HG03095 (cell line): Measurements from ENCODE around the gene LAMB2.

Source experiments
- ATAC-seq: cut with Tn5 transposase; IDR thresholded peaks from one replicate; pipeline ENCODE4 v1.9.1; 2021; ENCODE audit warnings: moderate library complexity; ENCODE audit not compliant: unreplicated experiment

The LAMB2 gene

GRCh38 chr3:49076646-49077045, 56.2 kb downstream of the LAMB2 start:
- no peak for ATAC-seq

DNA sequence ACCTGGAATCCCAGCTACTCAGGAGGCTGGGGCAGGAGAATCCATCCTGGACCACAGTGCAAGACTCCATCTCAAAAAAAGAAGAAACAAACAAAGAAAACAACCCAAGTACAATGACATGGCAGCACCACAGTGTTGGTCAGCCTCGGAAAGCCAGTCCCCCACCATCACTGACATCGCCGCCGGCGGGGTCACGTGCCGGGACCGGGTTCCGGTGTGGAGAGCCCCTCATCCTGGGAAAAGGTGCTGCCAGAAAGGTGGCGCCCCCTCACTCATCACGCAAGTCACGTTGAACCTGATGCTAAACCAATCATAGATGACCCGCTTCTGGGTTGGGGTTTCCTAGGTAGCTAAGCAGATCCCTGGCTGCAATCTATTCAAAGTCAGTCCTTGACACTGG, 56.7 kb downstream of the LAMB2 start:
- ATAC-seq = no peak
